AG09319 (cell line): ENCODE data around the gene TRMT11.

ENCODE experiments used
- DNase-seq: peaks from one replicate; pipeline ENCODE4 v3.0.0-alpha.2; 2010; ENCODE audit warnings: low read depth; ENCODE audit errors: extremely low read depth
- TF ChIP-seq, protein P1 (sequence below): IDR thresholded peaks from 2 replicates; pipeline ENCODE4 v1.5.1; 2011; ENCODE audit warnings: low read depth, mild to moderate bottlenecking, inconsistent platforms, low read length, moderate library complexity

Gene TRMT11

DNA sequence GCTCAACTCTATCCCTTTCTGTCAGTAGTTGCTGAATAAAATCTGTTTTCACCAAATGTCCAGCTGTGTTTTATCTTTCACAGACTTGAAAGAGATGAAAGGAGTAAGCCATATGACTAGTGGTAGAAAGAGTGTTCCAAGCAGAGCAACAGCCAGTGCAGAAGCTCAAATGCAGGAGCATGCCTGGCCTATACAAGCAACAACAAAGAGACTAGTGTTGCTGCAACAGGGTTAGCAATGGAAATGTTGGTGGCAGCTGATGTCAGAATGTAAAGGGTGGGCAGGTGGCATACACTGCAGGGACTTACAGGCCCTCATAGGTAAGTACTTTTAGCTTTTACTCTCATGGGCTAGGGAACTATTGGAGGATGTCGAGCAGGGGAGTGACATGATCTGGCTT lies 35.0 kb upstream of the TRMT11 start:
- TF ChIP-seq, protein P1, sequence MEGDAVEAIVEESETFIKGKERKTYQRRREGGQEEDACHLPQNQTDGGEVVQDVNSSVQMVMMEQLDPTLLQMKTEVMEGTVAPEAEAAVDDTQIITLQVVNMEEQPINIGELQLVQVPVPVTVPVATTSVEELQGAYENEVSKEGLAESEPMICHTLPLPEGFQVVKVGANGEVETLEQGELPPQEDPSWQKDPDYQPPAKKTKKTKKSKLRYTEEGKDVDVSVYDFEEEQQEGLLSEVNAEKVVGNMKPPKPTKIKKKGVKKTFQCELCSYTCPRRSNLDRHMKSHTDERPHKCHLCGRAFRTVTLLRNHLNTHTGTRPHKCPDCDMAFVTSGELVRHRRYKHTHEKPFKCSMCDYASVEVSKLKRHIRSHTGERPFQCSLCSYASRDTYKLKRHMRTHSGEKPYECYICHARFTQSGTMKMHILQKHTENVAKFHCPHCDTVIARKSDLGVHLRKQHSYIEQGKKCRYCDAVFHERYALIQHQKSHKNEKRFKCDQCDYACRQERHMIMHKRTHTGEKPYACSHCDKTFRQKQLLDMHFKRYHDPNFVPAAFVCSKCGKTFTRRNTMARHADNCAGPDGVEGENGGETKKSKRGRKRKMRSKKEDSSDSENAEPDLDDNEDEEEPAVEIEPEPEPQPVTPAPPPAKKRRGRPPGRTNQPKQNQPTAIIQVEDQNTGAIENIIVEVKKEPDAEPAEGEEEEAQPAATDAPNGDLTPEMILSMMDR: no peak

DNA sequence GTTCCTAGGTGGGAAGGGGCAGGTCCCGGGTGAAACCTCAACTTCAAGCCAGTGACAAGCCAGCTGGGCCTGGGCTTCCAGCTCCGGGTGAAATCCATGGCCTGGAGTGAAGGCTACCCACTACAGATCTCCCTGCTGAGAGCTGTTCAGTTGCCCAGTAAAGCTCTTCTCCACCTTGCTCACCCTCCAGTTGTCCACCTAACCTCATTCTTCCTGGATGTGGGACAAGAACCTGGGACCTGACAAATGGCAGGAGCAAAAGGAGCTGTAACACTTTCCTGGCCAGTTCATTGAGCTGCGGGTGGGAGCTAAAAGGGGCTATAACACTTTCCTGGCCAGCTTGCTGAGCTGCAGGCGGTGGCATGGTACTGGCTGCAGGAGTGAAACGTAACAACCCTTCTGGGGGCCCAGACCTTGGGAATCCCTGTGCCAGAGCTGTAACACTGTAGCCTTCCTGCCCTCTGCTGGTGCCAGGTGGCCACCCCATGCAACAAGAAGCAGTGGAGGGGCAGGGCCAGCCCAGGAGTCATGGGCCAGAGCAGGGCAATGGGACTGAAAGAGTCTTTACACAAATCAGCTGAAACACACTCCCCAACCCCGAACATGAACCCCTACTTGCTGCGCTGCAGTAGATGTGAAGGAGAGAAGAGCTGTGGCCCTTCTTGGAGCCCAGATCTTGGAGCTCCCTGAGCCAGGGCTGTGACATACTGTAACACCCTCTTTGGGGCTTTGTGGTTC lies 33.4 kb upstream of the TRMT11 start:
- TF ChIP-seq, protein P1: peak; percentile 50
- DNase-seq: no peak

More for the DNA sequence above, 35.0 kb upstream of the TRMT11 start:
- DNase-seq: no peak

DNA sequence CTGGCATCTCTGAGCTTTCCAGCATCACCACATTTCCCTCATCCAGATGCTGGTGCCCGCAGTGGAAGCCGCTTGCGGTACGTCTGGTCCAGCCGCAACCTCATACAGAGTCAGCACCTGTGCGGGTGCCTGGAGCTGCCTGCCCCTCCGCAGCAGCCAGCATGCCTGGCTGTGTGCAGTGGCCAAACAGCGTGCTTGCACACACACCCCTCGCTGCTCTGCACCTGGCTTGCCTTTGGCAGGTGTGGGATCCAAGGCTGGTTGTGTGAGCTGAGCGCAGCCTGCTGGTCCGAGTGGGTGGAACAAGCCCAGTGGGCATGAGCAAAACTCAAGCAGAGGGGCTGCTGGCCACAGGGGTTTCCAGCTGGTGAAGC lies 32.9 kb upstream of the TRMT11 start:
- TF ChIP-seq, protein P1: peak; percentile 9
- DNase-seq: no peak

DNA sequence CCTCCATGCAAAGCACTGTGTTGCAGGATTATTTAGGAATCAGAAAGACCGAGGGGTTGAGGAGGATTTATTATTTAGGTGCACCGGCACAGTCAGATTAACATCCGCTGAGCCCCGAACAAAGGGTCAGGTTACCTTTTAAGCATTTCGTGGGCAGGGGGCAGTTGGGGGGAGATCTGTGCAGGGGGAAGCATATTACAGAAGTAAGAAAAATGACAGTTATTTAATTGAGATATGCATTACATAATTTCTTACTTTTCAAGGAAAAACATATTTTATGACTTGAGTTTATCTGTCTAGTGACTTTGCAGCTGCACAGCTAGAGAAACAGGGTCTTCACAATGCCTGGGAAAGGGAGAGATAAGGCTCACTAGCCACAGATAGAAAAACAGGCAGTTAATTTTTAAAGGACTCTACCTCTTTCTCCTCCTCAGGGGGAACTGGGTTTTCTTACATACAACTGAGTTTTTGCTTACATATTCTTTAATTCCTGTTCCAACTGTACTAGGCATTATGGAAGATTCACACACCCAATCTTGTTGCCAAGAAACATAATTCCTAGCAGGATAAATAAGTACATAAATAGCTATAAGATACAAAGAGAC lies 31.5 kb upstream of the TRMT11 start:
- no peak for DNase-seq
- TF ChIP-seq, protein P1: no peak

DNA sequence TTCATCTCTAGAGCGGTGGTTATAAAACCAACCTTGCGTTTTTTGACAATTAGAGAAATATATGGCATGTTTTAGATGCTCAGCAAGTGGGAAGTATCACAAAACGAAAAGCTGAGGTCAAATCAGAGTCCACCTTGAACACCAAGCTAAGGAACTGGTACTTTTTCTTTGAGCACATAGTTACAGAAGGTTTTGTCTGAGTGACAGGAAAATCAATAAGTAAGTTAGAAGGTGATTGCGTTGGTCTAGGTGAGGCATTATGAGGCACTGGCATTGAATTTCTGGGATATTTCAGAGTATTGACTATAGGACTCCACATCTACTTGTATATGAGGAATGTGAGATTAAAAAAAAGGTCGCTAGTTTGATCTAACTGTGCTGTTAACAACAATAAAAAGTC lies 30.4 kb upstream of the TRMT11 start:
- no peak for DNase-seq
- TF ChIP-seq, protein P1: no peak

DNA sequence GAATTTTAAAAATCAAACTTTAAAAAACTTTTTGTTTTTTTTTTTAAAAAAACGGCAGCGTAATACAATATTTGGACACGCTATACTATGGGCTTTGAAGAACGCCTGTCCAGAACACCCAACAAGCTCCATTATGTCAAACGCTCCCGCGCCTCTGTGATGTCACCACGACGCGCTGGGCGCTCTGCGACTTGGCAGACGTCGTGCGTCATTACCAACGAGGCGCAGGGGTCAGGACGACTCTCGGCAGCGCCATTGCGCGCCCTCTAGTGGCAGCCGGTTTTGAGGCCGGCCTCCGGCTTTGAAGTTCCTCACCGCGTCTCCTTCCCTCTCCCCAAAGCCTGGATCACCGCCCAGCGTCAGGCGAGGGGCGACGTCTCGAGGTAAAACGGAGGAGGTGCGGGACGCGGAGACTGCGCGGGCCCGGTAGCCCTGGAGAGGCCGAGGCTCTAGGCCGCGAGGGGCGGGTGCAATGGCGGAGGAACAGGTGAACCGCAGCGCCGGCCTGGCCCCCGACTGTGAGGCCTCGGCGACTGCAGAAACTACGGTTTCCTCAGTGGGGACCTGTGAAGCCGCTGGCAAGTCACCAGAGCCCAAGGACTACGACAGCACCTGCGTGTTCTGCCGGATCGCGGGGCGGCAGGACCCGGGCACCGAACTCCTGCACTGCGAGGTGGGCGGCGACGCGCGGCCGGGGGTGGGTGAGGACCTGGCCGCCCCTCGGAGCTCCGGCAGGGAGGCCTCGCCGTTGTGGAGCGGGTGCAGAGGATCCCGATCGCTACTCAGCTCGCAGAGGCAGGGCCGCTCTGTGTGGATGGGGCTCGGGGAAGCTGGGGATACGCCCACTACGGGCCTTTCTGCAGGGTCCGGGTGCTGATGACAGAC lies 29.6 kb upstream of the TRMT11 start, which contains the start of gene HINT3:
Gene HINT3 (plus strand): TSS at position 265 of the 885 bp plus-strand sequence. CDS start 208 bp downstream, at position 473.
- TF ChIP-seq, protein P1: peak; percentile 92
- DNase-seq: peak; percentile 91

DNA sequence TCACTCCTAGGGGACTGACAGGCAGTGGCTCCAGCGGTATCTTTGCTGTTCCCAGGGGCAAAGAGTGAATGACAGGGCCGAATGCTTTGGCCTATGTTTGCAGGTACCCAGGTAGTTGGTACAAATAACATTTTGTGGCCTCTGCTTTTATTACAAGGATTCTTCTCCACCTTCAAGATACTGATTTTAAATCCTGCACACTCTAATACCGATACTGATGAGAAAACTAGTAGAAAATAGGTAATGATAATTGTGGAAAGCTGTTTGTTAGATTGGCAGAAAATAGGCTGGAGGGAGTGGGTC lies 29.0 kb upstream of the TRMT11 start:
- TF ChIP-seq, protein P1: no peak
- DNase-seq: no peak
